Activated T-helper 2 cell treated with anti-CD3 and anti-CD28 coated beads, Interferon-gamma antibody, Interleukin-2, Interleukin-4, amounts not matched to agents 10 μg/mL and 5 μg/mL and 100 μg/mL, durations not matched to agents 14 hours and 24 hours and 36 hours (primary cell): ENCODE measurements around the gene SSX2. TPM values are rescaled to one million over a fixed set of nuclear protein-coding genes. Genes with fewer than 3 reads are reported as not detected.
"Not testable (repeated sequence)": the region's sequence is repeated elsewhere in the genome, so short reads cannot be mapped to it uniquely, and the experiment has no call there.

ENCODE experiments used
- DNase-seq: peaks from one replicate; pipeline ENCODE4 v3.0.0; 2021; ENCODE audit warnings: low spot score
- H3K27ac Mint-ChIP-seq: one replicate; pipeline ENCODE4 v1.8.0; 2021; ENCODE audit warnings: mixed read lengths
- H3K27me3 Mint-ChIP-seq: one replicate; pipeline ENCODE4 v1.8.0; 2021; ENCODE audit warnings: low read depth, mixed read lengths
- H3K36me3 Mint-ChIP-seq: one replicate; pipeline ENCODE4 v1.8.0; 2021; ENCODE audit warnings: low read depth, mixed read lengths
- H3K4me1 Mint-ChIP-seq: one replicate; pipeline ENCODE4 v1.8.0; 2021; ENCODE audit warnings: low read depth, mixed read lengths
- H3K4me3 Mint-ChIP-seq: one replicate; pipeline ENCODE4 v1.8.0; 2021; ENCODE audit warnings: low read depth, mild to moderate bottlenecking, moderate library complexity, mixed read lengths
- H3K9me3 Mint-ChIP-seq: one replicate; pipeline ENCODE4 v1.8.0; 2021; ENCODE audit warnings: mixed read lengths
- intact Hi-C: fragments of 100-400 bp; cut with micrococcal nuclease; formaldehyde crosslinking; loops from one replicate; pipeline ENCODE4 v1.15.1; 2023
- total RNA-seq: library from RNA; stranded (reverse); gene quantifications from 2 replicates; pipeline ENCODE4 v1.2.3, GENCODE V29; 2022

Gene SSX2
- not detected in 2 replicates for total RNA-seq

DNA sequence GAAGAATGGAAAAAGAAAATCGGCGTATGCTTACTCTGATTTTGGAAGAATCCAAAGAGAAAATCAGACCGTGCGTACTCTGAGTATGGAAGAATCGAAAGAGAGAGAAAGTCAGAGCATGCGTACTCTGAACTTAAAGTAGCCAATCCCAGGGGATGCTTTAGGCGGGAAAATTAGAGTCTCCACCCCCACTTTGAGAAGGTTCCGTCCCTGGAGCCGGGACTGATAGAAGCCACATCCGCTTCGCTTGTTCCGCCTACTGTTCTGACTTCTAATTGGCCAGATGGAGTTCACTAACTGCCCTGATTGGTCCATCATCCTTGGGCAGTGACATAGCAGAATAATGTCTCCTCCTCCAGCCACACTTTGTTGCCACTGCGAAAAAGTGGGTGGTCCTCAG is at the start of gene SSX2:
SSX2 (minus strand) TSS at position 101 of the 400 bp plus-strand sequence. CDS start 1,429 bp downstream, outside the sequence.
- H3K27ac Mint-ChIP-seq, H3K27me3 Mint-ChIP-seq, H3K9me3 Mint-ChIP-seq, DNase-seq, H3K4me1 Mint-ChIP-seq, intact Hi-C loops, H3K4me3 Mint-ChIP-seq, H3K36me3 Mint-ChIP-seq: not testable (repeated sequence)

DNA sequence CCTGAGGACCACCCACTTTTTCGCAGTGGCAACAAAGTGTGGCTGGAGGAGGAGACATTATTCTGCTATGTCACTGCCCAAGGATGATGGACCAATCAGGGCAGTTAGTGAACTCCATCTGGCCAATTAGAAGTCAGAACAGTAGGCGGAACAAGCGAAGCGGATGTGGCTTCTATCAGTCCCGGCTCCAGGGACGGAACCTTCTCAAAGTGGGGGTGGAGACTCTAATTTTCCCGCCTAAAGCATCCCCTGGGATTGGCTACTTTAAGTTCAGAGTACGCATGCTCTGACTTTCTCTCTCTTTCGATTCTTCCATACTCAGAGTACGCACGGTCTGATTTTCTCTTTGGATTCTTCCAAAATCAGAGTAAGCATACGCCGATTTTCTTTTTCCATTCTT is 44.0 kb upstream of the SSX2 start, which contains the start of gene SSX2B:
SSX2B (plus strand) TSS at position 301 of the 400 bp plus-strand sequence. CDS start 1,429 bp downstream, outside the sequence.
- H3K9me3 Mint-ChIP-seq, H3K36me3 Mint-ChIP-seq, H3K27ac Mint-ChIP-seq, H3K4me1 Mint-ChIP-seq, intact Hi-C loops, H3K27me3 Mint-ChIP-seq, H3K4me3 Mint-ChIP-seq, DNase-seq: not testable (repeated sequence)

- H3K9me3 Mint-ChIP-seq, H3K4me3 Mint-ChIP-seq, intact Hi-C loops, H3K36me3 Mint-ChIP-seq, H3K27ac Mint-ChIP-seq, H3K27me3 Mint-ChIP-seq, DNase-seq, H3K4me1 Mint-ChIP-seq: not testable (repeated sequence)
Measured at GRCh38 chrX:52692034-52692433, 14.9 kb downstream of the SSX2 start.

- intact Hi-C loops, H3K4me1 Mint-ChIP-seq: not testable (repeated sequence)
Measured at GRCh38 chrX:52662218-52662617, 44.8 kb downstream of the SSX2 start.

DNA sequence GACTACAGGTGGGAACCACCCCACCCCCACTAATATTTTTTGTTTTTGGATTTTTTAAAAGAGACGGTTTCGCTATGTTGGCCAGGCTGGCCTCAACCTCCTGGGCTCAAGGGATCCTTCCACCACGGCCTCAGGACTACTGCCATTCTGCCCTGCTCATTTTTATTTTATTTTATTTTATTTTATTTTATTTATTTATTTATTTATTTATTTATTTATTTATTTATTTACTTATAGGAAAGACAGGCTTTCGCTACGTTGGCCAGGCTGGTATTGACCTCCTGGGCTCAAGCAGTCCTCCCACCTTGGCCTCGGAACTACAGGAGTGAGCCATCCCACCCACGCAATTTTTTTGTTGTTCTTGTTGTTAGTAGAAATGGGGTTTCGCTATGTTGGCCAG is 51.5 kb downstream of the SSX2 start:
- intact Hi-C loops, H3K27me3 Mint-ChIP-seq, H3K4me1 Mint-ChIP-seq, DNase-seq, H3K4me3 Mint-ChIP-seq, H3K36me3 Mint-ChIP-seq, H3K9me3 Mint-ChIP-seq, H3K27ac Mint-ChIP-seq: not testable (repeated sequence)

More at GRCh38 chrX:52662218-52662617, 44.8 kb downstream of the SSX2 start:
- H3K36me3 Mint-ChIP-seq, H3K27me3 Mint-ChIP-seq, H3K4me3 Mint-ChIP-seq, DNase-seq, H3K9me3 Mint-ChIP-seq, H3K27ac Mint-ChIP-seq: not testable (repeated sequence)

DNA sequence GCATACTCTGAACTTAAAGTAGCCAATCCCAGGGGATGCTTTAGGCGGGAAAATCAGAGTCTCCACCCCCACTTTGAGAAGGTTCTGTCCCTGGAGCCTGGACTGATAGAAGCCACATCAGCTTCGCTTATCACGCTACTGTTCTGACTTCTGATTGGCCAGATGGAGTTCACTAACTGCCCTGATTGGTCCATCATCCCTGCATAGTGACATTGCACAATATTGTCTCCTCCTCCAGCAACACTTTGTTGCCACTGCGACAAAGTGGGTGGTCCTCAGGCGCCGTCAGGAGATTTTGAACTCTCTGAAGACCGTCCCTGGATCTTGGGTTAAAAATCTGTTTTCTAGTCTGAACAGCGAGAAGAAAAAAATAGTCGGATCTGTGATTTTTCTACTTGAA is 52.2 kb downstream of the SSX2 start, which contains the start of gene SSX7:
SSX7 (minus strand) TSS at position 101 of the 400 bp plus-strand sequence. CDS start 1,428 bp downstream, outside the sequence.
- H3K27me3 Mint-ChIP-seq, intact Hi-C loops, H3K27ac Mint-ChIP-seq, H3K4me1 Mint-ChIP-seq, H3K9me3 Mint-ChIP-seq, H3K36me3 Mint-ChIP-seq, DNase-seq, H3K4me3 Mint-ChIP-seq: not testable (repeated sequence)

GRCh38 chrX:52650676-52651075 is 56.3 kb downstream of the SSX2 start:
- H3K27ac Mint-ChIP-seq, DNase-seq, H3K27me3 Mint-ChIP-seq, H3K9me3 Mint-ChIP-seq, H3K4me1 Mint-ChIP-seq, H3K4me3 Mint-ChIP-seq, intact Hi-C loops, H3K36me3 Mint-ChIP-seq: not testable (repeated sequence)

DNA sequence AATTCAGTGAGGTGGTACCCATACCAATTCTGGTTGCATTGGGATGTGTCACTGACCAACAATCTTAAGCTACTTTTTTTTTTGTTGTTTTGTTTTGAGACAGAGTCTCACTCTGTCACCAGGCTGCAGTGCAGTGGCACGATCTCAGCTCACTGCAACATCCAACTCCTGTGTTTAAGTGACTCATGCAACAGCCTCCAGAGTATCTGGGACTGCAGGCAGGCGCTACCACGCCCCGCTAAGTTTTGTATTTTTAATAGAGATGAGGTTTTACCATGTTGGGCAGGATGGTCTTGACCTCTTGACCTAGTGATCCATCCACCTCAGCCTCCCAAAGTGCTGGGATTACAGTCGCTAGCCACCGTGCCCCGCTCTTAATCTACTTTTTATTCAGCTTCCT is 58.0 kb downstream of the SSX2 start:
- H3K27ac Mint-ChIP-seq, H3K27me3 Mint-ChIP-seq, H3K4me1 Mint-ChIP-seq, H3K4me3 Mint-ChIP-seq, H3K36me3 Mint-ChIP-seq, intact Hi-C loops, H3K9me3 Mint-ChIP-seq, DNase-seq: not testable (repeated sequence)

Other genes starting within 250 kb of the SSX2 start
- not detected in 2 replicates for gene XAGE1A, start 211.4 kb downstream of the SSX2 start, total RNA-seq
- not detected in 2 replicates for gene XAGE1B, start 190.1 kb downstream of the SSX2 start, total RNA-seq
- gene SSX7, start 52.3 kb downstream of the SSX2 start, total RNA-seq: not detected in 2 replicates
- not detected in 2 replicates for gene SSX2B, start 44.1 kb upstream of the SSX2 start, total RNA-seq
- gene SPANXN5, start 90.2 kb upstream of the SSX2 start, total RNA-seq: not detected in 2 replicates
- not detected in 2 replicates for gene XAGE5, start 104.1 kb upstream of the SSX2 start, total RNA-seq
- not detected in 2 replicates for gene XAGE3, start 160.9 kb upstream of the SSX2 start, total RNA-seq
- 14.5 and 14.6 TPM in 2 replicates for gene FAM156B, start 190.2 kb upstream of the SSX2 start, total RNA-seq